Sigmoid colon (tissue), 7 donors: ENCODE results near the gene WT1. TPM values are rescaled to one million over a fixed set of nuclear protein-coding genes. Genes with fewer than 3 reads are reported as not detected.

ENCODE experiments used
- DNase-seq: peaks from one replicate; pipeline ENCODE4 v3.0.0-alpha.2; 2019
- H3K27ac ChIP-seq, 4 donors: fragments of 200-600 bp; sonication (generic); one replicate each; pipeline ENCODE4 v1.5.1; 2016 to 2019; ENCODE audit warnings: mild to moderate bottlenecking in 1 of 4
- H3K27me3 ChIP-seq, 3 donors: fragments of 200-600 bp; sonication (generic); one replicate each; pipeline ENCODE4 v1.5.1; 2019; ENCODE audit warnings: mild to moderate bottlenecking in 1 of 3
- H3K36me3 ChIP-seq, 4 donors: fragments of 200-600 bp; sonication (generic); one replicate each; pipeline ENCODE4 v1.5.1; 2016 to 2019
- H3K4me1 ChIP-seq, 4 donors: fragments of 200-600 bp; sonication (generic); one replicate each; pipeline ENCODE4 v1.5.1; 2017 to 2019
- H3K4me3 ChIP-seq, 4 donors: fragments of 200-600 bp; sonication (generic); one replicate each; pipeline ENCODE4 v1.5.1; 2017 to 2019; ENCODE audit warnings: mild to moderate bottlenecking in 2 of 4, moderate library complexity in 1 of 4
- H3K9me3 ChIP-seq, 4 donors: fragments of 200-600 bp in 3 of 4; sonication (generic) in 3 of 4; one replicate each; pipeline versions ENCODE4 v1.5.1 to v1.6.1; 2013 to 2019
- EP300 ChIP-seq, 4 donors: sonication (generic); formaldehyde crosslinking; IDR thresholded peaks; one replicate each; pipeline ENCODE4 v1.6.1; 2017; ENCODE audit warnings: antibody characterized with exemption in 4 of 4
- POLR2A ChIP-seq, 2 donors: fragments of 450-650 bp; IDR thresholded peaks; one replicate each; pipeline ENCODE4 v1.6.1; 2016; ENCODE audit warnings: antibody characterized with exemption in 2 of 2, mild to moderate bottlenecking in 2 of 2, moderate library complexity in 2 of 2
- POLR2AphosphoS5 ChIP-seq, 4 donors: sonication (generic); formaldehyde crosslinking; IDR thresholded peaks; one replicate each; pipeline ENCODE4 v1.6.1; 2017; ENCODE audit warnings: antibody characterized with exemption in 4 of 4
- WGBS, 2 donors: extraction: QIAGEN DNeasy Blood & Tissue Kit; methylation state at CpG; one replicate each; pipeline ENCODE4 v1.1.7; 2013; 5-methylcytosine and 5-hydroxymethylcytosine counted together
- intact Hi-C: fragments of 100-400 bp; cut with DNase I; formaldehyde crosslinking; loops from one replicate; pipeline ENCODE4 v1.15.1; 2023
- polyA plus RNA-seq, 3 donors: library from polyadenylated mRNA; stranded (reverse); fragments of 200-250 nt; gene quantifications; one replicate each; pipeline ENCODE4 v1.2.3, GENCODE V29; 2013
- total RNA-seq, 4 donors: library from RNA; depleted of rRNA; stranded (reverse); fragments of >200 nt; gene quantifications; one replicate each; pipeline ENCODE4 v1.1.0, GENCODE V29; 2016
- TF ChIP-seq, protein P1 (sequence below), 4 experiments: fragments of 450-650 bp in 3 of 4; fragments of 200-600 bp in 1 of 4; IDR thresholded peaks; one replicate each; pipeline ENCODE4 v1.5.1; 2016 to 2019; ENCODE audit warnings: antibody characterized with exemption in 4 of 4, mild to moderate bottlenecking in 3 of 4, moderate library complexity in 2 of 4
- donor health status: healthy with polysubstance abuse.
- donor health status: Bipolar disorder and iron deficiency.
- donor health status: healthy.

The WT1 gene
- total and polyA plus RNA-seq, 7 donors, result 0.04 to 1.8 (median 1.3) TPM; not detected in 1

DNA sequence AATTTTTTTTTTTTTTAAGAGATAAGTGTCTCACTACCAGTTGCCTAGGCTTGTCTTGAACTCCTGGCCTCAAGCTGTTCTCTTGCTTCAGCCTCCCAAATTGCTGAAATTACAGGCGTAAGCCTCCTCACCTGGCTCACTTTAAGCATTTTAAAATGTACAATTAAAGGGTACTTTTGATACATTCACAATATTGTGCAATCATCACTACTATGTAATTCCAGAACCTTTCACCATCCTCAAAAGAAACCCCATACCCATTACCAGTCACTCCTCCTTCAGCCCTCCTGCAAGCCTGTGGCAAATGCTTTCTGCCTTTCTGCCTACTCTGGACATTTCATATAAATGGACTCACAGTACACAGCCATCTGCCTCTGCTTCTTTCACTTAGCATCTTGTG, 34.5 kb upstream of the WT1 start:
- 90 to 95% methylated on average over 1 of the region's 1 CpG for WGBS, 2 donors
- no peak overlapping the region for H3K27ac ChIP-seq
- intact Hi-C loops, result no loop called here

DNA sequence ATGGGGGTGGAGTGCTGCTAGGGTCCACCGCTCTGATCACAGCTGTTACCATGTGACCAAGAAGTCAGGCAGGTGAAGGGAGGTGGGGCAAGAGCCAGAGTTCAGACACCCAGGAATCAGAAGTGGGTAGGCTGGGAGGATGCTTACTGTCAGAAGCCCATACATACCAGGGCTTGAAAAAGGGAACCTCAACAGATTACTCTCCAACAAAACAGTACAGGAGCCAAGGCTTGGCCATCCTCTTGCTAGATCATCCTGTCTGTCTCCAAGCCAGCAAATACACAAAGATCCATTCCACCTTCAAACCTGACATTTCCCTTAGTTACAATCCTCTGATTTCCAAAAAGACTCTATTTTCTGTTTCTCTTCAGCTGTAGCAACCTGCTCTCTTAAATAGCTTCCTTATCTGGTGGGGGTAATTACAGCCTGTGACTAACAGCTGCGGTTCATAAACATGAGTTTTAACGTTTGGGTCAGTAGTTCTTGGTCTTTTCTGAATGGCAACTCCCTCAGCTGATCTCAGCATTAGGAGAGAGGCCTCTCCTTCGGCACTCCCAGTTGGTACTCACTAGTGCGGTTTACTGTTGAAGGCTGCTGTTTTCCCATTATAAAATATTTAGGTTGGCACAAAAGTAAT, 31.1 kb upstream of the WT1 start:
- intact Hi-C loops, result no loop called here
- no peaks in the 10 kb centered on the region for H3K27me3 ChIP-seq
- DNase-seq, result no peak
- H3K27ac ChIP-seq, result no peak overlapping the region
- no peaks in the 10 kb centered on the region for H3K4me1 ChIP-seq
- H3K4me3 ChIP-seq, result no peak overlapping the region
- no peaks in the 10 kb centered on the region for H3K36me3 ChIP-seq
- TF ChIP-seq EP300 (IDR thresholded peaks at IDR 0.05) (no peak), POLR2AphosphoS5 (IDR thresholded peaks at IDR 0.05) (no peak), POLR2A (IDR thresholded peaks at IDR 0.05) (no peak)
- no peaks in the 10 kb centered on the region for H3K9me3 ChIP-seq
- 21 to 57% methylated on average over 5 of the region's 5 CpGs for WGBS, 2 donors

More for the DNA sequence above, 34.5 kb upstream of the WT1 start:
- Histone ChIP-seq H3K4me1 (no peaks in the 10 kb centered on the region), H3K27me3 (no peaks in the 10 kb centered on the region), H3K36me3 (no peaks in the 10 kb centered on the region), H3K9me3 (no peaks in the 10 kb centered on the region), H3K4me3 (no peak overlapping the region)
- no peak for DNase-seq
- TF ChIP-seq, protein P1, sequence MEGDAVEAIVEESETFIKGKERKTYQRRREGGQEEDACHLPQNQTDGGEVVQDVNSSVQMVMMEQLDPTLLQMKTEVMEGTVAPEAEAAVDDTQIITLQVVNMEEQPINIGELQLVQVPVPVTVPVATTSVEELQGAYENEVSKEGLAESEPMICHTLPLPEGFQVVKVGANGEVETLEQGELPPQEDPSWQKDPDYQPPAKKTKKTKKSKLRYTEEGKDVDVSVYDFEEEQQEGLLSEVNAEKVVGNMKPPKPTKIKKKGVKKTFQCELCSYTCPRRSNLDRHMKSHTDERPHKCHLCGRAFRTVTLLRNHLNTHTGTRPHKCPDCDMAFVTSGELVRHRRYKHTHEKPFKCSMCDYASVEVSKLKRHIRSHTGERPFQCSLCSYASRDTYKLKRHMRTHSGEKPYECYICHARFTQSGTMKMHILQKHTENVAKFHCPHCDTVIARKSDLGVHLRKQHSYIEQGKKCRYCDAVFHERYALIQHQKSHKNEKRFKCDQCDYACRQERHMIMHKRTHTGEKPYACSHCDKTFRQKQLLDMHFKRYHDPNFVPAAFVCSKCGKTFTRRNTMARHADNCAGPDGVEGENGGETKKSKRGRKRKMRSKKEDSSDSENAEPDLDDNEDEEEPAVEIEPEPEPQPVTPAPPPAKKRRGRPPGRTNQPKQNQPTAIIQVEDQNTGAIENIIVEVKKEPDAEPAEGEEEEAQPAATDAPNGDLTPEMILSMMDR (IDR thresholded peaks at IDR 0.05), result no peak
- TF ChIP-seq POLR2AphosphoS5 (IDR thresholded peaks at IDR 0.05) (no peak), POLR2A (IDR thresholded peaks at IDR 0.05) (no peak), EP300 (IDR thresholded peaks at IDR 0.05) (no peak)

DNA sequence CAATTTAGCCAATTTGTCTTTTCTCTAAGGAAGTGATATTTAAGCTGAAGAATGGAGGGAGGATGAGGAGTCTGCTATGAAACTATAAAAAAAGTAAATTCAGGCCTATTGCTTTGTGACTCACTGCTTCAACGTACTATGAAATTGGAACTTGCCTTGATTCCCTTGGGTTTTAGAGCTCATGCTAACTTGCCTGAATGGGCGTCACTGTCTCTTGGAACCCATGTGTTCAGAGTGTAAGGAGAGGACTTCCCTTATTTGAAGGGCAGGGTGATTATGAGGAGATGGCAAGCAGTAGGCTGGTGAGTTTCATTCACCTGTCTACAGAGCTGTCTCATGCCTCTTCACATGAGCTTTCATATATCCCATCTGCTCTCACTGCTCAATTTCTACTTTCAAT, 28.7 kb upstream of the WT1 start:
- intact Hi-C loops, result no loop called here
- H3K27me3 ChIP-seq, result no peaks in the 10 kb centered on the region
- TF ChIP-seq, protein P1 (IDR thresholded peaks at IDR 0.05), result no peak
- no peak for TF ChIP-seq EP300 (IDR thresholded peaks at IDR 0.05)
- TF ChIP-seq POLR2AphosphoS5 (IDR thresholded peaks at IDR 0.05), result no peak
- TF ChIP-seq POLR2A (IDR thresholded peaks at IDR 0.05), result no peak
- H3K36me3 ChIP-seq, result no peaks in the 10 kb centered on the region
- H3K4me3 ChIP-seq, result no peak overlapping the region
- 79 to 89% methylated on average over 2 of the region's 2 CpGs for WGBS, 2 donors
- H3K27ac ChIP-seq, result no peak overlapping the region
- H3K4me1 ChIP-seq, result no peaks in the 10 kb centered on the region
- no peaks in the 10 kb centered on the region for H3K9me3 ChIP-seq
- DNase-seq, result no peak

DNA sequence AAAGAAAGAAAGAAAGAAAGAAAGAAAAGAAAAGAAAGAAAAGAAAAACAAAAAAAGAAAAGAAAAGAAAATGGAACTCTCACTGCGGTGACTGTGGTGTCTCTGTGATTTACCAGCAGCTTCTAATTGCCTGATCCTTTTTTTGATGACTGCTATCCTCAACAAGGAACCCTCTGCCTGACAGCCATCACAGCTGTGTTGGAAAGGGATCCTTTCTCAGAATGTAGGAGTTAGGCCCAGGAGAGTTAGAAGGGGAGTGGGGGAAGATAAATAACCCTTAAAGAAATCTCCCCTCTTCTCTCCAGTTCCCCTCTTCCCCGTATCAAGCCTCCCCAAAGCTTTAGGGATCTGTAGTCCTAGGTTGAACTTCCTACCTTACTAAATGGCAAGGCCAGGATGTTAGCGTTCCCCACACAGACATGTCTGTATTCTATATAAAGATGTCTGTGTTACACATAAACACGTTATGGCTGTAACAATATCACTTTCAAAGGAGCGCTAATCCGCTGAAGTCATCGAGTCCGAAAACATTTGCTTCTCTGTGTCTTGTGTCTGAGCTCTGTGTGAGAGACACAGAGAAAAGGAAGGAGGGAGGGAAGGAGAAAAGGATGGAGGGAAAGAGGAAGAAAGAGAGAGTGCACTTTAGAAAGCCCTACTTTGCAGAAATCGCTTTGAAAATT, 26.8 kb upstream of the WT1 start:
- Histone ChIP-seq H3K9me3 (no peaks in the 10 kb centered on the region), H3K4me3 (no peak overlapping the region), H3K27me3 (no peaks in the 10 kb centered on the region), H3K36me3 (no peaks in the 10 kb centered on the region), H3K27ac (no peak overlapping the region), H3K4me1 (no peaks in the 10 kb centered on the region)
- no peak for DNase-seq
- WGBS, 2 donors, result 77% methylated on average over 9 of the region's 9 CpGs
- intact Hi-C loops, result no loop called here
- TF ChIP-seq POLR2AphosphoS5 (IDR thresholded peaks at IDR 0.05) (no peak), EP300 (IDR thresholded peaks at IDR 0.05) (no peak), POLR2A (IDR thresholded peaks at IDR 0.05) (no peak)
- TF ChIP-seq, protein P1 (IDR thresholded peaks at IDR 0.05), result no peak

DNA sequence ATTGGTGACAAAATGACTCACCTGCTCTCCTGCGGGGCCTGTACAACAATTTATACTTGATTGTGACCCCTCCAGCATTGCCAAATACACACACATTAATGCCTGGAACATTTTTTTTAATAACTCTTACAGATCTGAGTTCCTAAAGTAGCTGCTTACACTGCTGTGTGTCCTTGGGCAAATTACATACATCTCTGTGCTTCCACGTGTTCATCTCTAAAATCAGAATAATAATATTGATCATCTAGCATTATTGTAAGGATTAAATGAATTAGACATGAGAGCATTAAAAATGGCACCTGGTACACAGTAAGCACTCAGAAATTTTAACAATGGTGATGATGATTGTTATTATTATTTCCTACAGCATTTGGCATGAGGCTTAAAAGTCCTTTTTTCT, 21.5 kb upstream of the WT1 start:
- TF ChIP-seq EP300 (IDR thresholded peaks at IDR 0.05) (no peak), POLR2AphosphoS5 (IDR thresholded peaks at IDR 0.05) (no peak), POLR2A (IDR thresholded peaks at IDR 0.05) (no peak)
- TF ChIP-seq, protein P1 (IDR thresholded peaks at IDR 0.05), result no peak
- no peak for DNase-seq
- no peaks in the 10 kb centered on the region for H3K36me3 ChIP-seq
- no peak overlapping the region for H3K4me3 ChIP-seq
- 84 to 90% methylated on average over 2 of the region's 2 CpGs for WGBS, 2 donors
- H3K27me3 ChIP-seq, result no peaks in the 10 kb centered on the region
- H3K4me1 ChIP-seq, result no peaks in the 10 kb centered on the region
- H3K27ac ChIP-seq, result no peak overlapping the region
- intact Hi-C loops, result no loop called here
- H3K9me3 ChIP-seq, result no peaks in the 10 kb centered on the region
